Panc1 (cell line): ENCODE data around the gene WNT7B. TPM values are rescaled to one million over a fixed set of nuclear protein-coding genes. Genes with fewer than 3 reads are reported as not detected.

Experiments used
- ATAC-seq: fragments of 200-7000 bp; cut with Tn5 transposase; 2 replicates; pipeline ENCODE4 v1.9.1; 2020; ENCODE audit warnings: mild to moderate bottlenecking, moderate library complexity
- BruUV-seq: library from RNA; stranded (reverse); fragments of 400-500 nt; replicated peaks from 2 replicates; lab custom pipeline; 2021; lab: Mats Ljungman, UMichigan
- CTCF ChIA-PET: fragments of 300-600 bp; sonication (Branson Sonifier 250); formaldehyde crosslinking; loops from one replicate; lab custom pipeline; 2022; ENCODE audit warnings: antibody characterized with exemption; lab: Charles Lee
- POLR2A ChIA-PET: fragments of 300-600 bp; sonication (Branson Sonifier 250); formaldehyde crosslinking; loops from one replicate; lab custom pipeline; 2022; ENCODE audit warnings: antibody characterized with exemption; lab: Charles Lee
- DNase-seq: peaks from one replicate; pipeline ENCODE4 v3.0.0-alpha.2; 2010; ENCODE audit warnings: low read depth, low spot score
- H3K27ac ChIP-seq: 2 replicates; pipeline ENCODE4 v1.5.1; 2011; ENCODE audit warnings: mild to moderate bottlenecking, low read length, inconsistent platforms
- H3K27me3 ChIP-seq: fragments of 200-500 bp; sonication (Bioruptor generic); 2 replicates; pipeline ENCODE4 v1.6.0; 2014; ENCODE audit warnings: low read length, inconsistent platforms; ENCODE audit not compliant: control insufficient read depth, insufficient read depth
- H3K36me3 ChIP-seq: fragments of 200-500 bp; sonication (Bioruptor generic); 2 replicates; pipeline ENCODE4 v1.5.1; 2014; ENCODE audit warnings: inconsistent platforms, mild to moderate bottlenecking, low read length, moderate library complexity; ENCODE audit not compliant: control insufficient read depth, insufficient read depth
- H3K4me1 ChIP-seq: 2 replicates; pipeline ENCODE4 v1.5.1; 2011; ENCODE audit warnings: inconsistent platforms, mild to moderate bottlenecking, low read length, moderate library complexity; ENCODE audit not compliant: control insufficient read depth, insufficient read depth
- H3K4me3 ChIP-seq, 2 experiments: 2 replicates each; pipeline ENCODE4 v1.5.1; 2011 to 2012; ENCODE audit warnings: low read depth in 2 of 2, low read length in 2 of 2, mild to moderate bottlenecking in 2 of 2, inconsistent platforms in 1 of 2, moderate library complexity in 1 of 2
- H3K9me3 ChIP-seq: fragments of 200-500 bp; sonication (Bioruptor generic); 2 replicates; pipeline ENCODE4 v1.5.1; 2014; ENCODE audit warnings: low read depth, mild to moderate bottlenecking, inconsistent platforms, low read length, moderate library complexity; ENCODE audit not compliant: control insufficient read depth, insufficient read depth
- POLR2AphosphoS5 ChIP-seq: IDR thresholded peaks from 2 replicates; pipeline ENCODE4 v1.6.1; 2012; ENCODE audit warnings: mild to moderate bottlenecking, low read depth, low read length, moderate library complexity
- SIN3A ChIP-seq: IDR thresholded peaks from 2 replicates; pipeline ENCODE4 v1.6.1; 2012; ENCODE audit warnings: low read depth, mild to moderate bottlenecking, low read length, moderate library complexity, borderline replicate concordance; ENCODE audit not compliant: insufficient read depth
- TCF7L2 ChIP-seq: IDR thresholded peaks from 2 replicates; pipeline ENCODE4 v1.6.1; 2011; ENCODE audit warnings: mild to moderate bottlenecking, low read depth, low read length, inconsistent platforms
- in situ Hi-C: cut with HindIII; loops from 2 replicates; pipeline ENCODE4 v1.10.0; 2016; ENCODE audit warnings: low sequenced_read_pairs, low pct_unique_long_range_greater_than_20kb
- intact Hi-C: fragments of 100-400 bp; cut with micrococcal nuclease; formaldehyde crosslinking; loops from one replicate; pipeline ENCODE4 v1.10.0; 2022; ENCODE audit not compliant: unreplicated experiment
- total RNA-seq: library from RNA; stranded (reverse); gene quantifications from one replicate; pipeline ENCODE4 v1.2.1, GENCODE V29; 2021; ENCODE audit not compliant: unreplicated experiment
- TF ChIP-seq, protein P1 (sequence below): fragments of 450-650 bp; IDR thresholded peaks from 2 replicates; pipeline ENCODE4 v1.5.1; 2017; ENCODE audit warnings: mild to moderate bottlenecking
- TF ChIP-seq, protein P2 (sequence below), 2 experiments: IDR thresholded peaks; 2 replicates each; pipeline ENCODE4 v1.6.1; 2011 to 2012; ENCODE audit warnings: low read depth in 2 of 2, control low read depth in 1 of 2, low read length in 1 of 2, mild to moderate bottlenecking in 1 of 2, moderate library complexity in 1 of 2; ENCODE audit not compliant: insufficient read depth in 1 of 2

Gene WNT7B
- total RNA-seq, 1 experiment from 2014 or later = 52.1 TPM

DNA sequence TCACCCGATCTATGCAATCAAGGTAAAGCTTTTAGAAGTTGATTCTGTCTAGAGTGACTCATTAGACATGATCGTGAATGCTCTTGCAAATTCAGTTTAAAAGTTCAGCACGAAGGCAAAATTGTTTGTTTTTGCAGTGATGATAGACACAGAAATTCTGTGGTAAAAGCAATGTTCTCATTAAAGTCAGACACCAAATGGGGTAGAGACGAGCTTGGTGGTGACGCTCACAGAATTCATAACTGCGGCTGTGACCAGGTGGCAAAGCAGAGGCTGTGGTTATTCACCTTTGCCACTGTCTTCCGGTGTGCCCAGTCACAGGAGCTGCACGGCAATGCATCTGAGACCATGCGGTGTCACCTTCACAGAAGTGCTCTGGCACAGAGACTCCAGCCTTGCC, 83.4 kb downstream of the WNT7B start:
- intact Hi-C loops = no loop called here
- H3K9me3 ChIP-seq = no peaks in the 10 kb centered on the region
- H3K27me3 ChIP-seq = no peaks in the 10 kb centered on the region
- POLR2A ChIA-PET = no interaction called here
- H3K36me3 ChIP-seq = no peaks in the 10 kb centered on the region
- H3K27ac ChIP-seq = no peak overlapping the region
- CTCF ChIA-PET = interaction anchor here (0.5 kb wide), 1 partner anchor 248 kb away, joined by 6 read pairs; no protein-coding TSS in a partner anchor
- no peak for DNase-seq
- no peak for ATAC-seq
- BruUV-seq = no TSS peak
- in situ Hi-C loops = no loop called here
- no peaks in the 10 kb centered on the region for H3K4me1 ChIP-seq
- no peak overlapping the region for H3K4me3 ChIP-seq
- TF ChIP-seq TCF7L2 = no peak
- TF ChIP-seq SIN3A = no peak
- TF ChIP-seq POLR2AphosphoS5 = no peak
- TF ChIP-seq, protein P1, sequence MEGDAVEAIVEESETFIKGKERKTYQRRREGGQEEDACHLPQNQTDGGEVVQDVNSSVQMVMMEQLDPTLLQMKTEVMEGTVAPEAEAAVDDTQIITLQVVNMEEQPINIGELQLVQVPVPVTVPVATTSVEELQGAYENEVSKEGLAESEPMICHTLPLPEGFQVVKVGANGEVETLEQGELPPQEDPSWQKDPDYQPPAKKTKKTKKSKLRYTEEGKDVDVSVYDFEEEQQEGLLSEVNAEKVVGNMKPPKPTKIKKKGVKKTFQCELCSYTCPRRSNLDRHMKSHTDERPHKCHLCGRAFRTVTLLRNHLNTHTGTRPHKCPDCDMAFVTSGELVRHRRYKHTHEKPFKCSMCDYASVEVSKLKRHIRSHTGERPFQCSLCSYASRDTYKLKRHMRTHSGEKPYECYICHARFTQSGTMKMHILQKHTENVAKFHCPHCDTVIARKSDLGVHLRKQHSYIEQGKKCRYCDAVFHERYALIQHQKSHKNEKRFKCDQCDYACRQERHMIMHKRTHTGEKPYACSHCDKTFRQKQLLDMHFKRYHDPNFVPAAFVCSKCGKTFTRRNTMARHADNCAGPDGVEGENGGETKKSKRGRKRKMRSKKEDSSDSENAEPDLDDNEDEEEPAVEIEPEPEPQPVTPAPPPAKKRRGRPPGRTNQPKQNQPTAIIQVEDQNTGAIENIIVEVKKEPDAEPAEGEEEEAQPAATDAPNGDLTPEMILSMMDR = no peak
- TF ChIP-seq, protein P2, sequence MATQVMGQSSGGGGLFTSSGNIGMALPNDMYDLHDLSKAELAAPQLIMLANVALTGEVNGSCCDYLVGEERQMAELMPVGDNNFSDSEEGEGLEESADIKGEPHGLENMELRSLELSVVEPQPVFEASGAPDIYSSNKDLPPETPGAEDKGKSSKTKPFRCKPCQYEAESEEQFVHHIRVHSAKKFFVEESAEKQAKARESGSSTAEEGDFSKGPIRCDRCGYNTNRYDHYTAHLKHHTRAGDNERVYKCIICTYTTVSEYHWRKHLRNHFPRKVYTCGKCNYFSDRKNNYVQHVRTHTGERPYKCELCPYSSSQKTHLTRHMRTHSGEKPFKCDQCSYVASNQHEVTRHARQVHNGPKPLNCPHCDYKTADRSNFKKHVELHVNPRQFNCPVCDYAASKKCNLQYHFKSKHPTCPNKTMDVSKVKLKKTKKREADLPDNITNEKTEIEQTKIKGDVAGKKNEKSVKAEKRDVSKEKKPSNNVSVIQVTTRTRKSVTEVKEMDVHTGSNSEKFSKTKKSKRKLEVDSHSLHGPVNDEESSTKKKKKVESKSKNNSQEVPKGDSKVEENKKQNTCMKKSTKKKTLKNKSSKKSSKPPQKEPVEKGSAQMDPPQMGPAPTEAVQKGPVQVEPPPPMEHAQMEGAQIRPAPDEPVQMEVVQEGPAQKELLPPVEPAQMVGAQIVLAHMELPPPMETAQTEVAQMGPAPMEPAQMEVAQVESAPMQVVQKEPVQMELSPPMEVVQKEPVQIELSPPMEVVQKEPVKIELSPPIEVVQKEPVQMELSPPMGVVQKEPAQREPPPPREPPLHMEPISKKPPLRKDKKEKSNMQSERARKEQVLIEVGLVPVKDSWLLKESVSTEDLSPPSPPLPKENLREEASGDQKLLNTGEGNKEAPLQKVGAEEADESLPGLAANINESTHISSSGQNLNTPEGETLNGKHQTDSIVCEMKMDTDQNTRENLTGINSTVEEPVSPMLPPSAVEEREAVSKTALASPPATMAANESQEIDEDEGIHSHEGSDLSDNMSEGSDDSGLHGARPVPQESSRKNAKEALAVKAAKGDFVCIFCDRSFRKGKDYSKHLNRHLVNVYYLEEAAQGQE (IDR thresholded peaks at IDR 0.05; ENCODE audit: insufficient read depth in 1 of 2, low read depth in 2 of 2, low read length in 1 of 2) = no peak

DNA sequence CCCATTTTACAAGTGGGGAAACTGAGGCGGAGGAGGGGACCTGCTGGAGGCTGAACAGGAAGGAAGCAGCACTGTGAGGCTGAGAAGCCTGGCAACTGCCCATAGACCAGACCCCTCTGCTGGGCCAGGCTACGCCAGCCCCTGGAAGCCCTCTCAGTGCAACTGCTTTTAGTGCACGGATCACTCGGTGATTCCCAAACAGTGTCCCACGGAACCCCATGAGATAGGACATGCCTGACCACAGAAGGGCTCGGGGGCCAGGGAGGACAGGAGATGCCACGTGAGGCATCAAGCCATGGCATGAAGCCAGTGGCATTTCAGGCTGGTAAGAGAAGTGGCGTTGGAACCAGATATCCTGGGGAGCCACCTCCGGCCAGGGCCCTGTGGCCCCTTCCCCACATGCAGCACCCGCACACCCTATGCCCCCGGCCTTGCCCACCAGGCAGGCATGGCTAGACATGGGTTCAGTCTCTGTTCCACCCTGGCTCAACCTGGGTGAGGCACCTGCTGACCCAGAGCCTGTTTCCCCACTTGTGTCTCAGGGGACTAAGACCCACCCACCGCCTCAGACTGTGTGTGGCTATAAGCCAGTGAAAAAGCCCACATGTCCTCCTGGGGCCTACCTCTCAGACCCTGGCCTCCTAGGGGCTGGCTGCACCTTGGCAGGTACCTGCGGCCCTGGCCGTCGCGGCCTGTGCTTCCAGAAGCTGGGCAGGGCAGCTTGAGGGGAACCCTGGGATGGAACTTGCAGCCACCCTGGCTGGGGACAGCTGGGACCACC, 84.1 kb downstream of the WNT7B start:
- BruUV-seq = no TSS peak
- ATAC-seq (no peak), DNase-seq (no peak)
- H3K4me1 ChIP-seq = no peaks in the 10 kb centered on the region
- POLR2A ChIA-PET = no interaction called here
- CTCF ChIA-PET = interaction anchor here (0.5 kb wide), 1 partner anchor 247 kb away, joined by 6 read pairs; no protein-coding TSS in a partner anchor
- intact Hi-C loops (no loop called here), in situ Hi-C loops (no loop called here)
- H3K36me3 ChIP-seq = no peaks in the 10 kb centered on the region
- no peaks in the 10 kb centered on the region for H3K27me3 ChIP-seq
- no peak overlapping the region for H3K27ac ChIP-seq
- H3K9me3 ChIP-seq = no peaks in the 10 kb centered on the region
- H3K4me3 ChIP-seq = no peak overlapping the region
- TF ChIP-seq POLR2AphosphoS5 = no peak
- no peak for TF ChIP-seq TCF7L2
- TF ChIP-seq, protein P1 = no peak
- TF ChIP-seq SIN3A = no peak
- TF ChIP-seq, protein P2 (IDR thresholded peaks at IDR 0.05; ENCODE audit: insufficient read depth in 1 of 2, low read depth in 2 of 2, low read length in 1 of 2) = no peak
